KG1 (cell line): ENCODE measurements around the gene STX8.
A peak's percentile ranks its signal among the peaks of the same experiment; 100 is the strongest.
"Not testable (repeated sequence)": the region's sequence is repeated elsewhere in the genome, so short reads cannot be mapped to it uniquely, and the experiment has no call there.

Experiments
- DNase-seq: peaks from one replicate; lab custom pipeline; 2025; lab: John Stamatoyannopoulos, UW

The STX8 gene, protein sequence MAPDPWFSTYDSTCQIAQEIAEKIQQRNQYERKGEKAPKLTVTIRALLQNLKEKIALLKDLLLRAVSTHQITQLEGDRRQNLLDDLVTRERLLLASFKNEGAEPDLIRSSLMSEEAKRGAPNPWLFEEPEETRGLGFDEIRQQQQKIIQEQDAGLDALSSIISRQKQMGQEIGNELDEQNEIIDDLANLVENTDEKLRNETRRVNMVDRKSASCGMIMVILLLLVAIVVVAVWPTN

GRCh38 chr17:9575381-9576101 lies at the start of gene STX8:
TSS of gene STX8 (minus strand) at chr17:9575820. CDS start at chr17:9575808, 12 bp downstream.
- peak; percentile 1 for DNase-seq

DNA sequence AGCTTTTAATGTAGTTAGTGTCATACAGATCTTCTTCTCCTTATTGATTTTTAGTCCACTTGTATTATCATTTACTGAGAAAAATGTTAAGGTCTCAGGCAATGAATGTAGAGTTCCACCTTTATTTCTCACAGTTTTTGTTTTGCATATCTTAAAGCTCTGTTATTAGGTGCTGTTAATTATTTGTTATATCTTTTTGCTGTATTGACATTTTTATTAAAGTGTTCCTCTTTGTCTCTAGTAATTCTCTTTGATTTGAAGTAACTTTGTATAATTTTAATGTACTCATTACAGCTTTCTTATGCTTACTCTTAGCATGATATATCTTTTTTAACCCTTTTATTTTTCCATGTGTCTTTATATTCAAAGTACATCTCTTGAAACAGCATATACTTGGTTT lies 47.3 kb upstream of the STX8 start:
- no peak for DNase-seq

GRCh38 chr17:9615486-9615885 lies 39.9 kb upstream of the STX8 start:
- no peak for DNase-seq

DNA sequence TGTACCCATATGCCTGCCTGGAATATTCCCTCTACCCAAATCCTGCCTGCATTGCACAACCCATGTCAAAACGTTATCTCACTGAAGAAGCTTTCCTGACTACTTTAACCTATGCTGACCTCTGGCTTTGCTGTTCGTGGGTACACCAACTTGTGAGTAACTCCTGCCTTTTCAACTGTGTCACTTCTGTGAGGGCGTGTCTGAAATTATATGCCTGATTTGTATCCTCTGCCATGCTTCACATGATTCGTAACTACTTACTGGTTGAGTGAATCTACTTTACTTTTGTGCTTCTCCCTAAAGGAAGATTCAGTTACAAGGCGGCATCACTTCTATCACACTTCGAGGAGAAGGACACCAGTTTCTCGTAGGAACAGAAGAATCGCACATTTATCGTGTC lies 36.4 kb upstream of the STX8 start:
- DNase-seq = no peak

GRCh38 chr17:9611557-9611956 lies 35.9 kb upstream of the STX8 start:
- DNase-seq = no peak

GRCh38 chr17:9607058-9607457 lies 31.4 kb upstream of the STX8 start:
- not testable (repeated sequence) for DNase-seq

- no peak for DNase-seq
Observed at GRCh38 chr17:9606453-9606852, 30.8 kb upstream of the STX8 start.

- DNase-seq = not testable (repeated sequence)
Observed at GRCh38 chr17:9604583-9604982, 29.0 kb upstream of the STX8 start.

- DNase-seq = no peak
Observed at GRCh38 chr17:9598661-9599060, 23.0 kb upstream of the STX8 start.

DNA sequence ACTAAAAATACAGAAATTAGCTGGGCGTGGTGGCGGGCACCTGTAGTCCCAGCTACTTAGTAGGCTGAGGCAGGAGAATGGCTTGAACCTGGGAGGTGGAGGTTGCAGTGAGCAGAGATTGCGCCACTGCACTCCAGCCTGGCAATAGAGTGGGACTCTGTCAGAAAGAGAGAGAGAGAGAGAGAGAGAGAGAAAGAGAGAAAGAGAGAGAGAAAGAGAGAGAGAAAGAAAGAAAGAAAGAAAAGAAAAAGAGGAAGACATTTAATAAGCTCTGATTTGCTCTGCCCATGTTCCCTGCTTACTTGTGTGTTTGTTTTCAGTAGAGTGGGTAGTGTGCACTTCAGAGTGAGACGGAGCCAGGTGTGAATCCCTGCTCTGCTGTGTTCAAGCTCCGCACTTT lies 22.0 kb upstream of the STX8 start:
- not testable (repeated sequence) for DNase-seq

DNA sequence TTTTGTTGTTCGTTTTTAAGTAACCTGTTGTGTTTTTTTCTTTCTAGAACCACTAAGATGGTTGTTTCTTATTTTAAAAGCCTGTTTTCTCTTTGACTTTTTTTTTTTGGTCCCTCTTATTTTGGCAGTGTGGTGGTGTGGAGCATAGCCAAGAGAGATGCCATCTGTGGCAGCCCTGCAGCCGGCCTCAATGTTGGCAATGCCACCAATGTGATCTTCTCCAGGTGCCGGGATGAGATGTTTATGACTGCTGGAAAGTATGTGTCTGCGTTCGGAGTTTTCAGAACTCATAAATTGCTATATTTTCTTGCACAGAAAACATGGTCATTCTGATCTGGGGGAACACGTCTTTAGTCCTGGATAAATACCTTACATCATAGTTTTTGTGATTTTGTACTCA lies 18.4 kb upstream of the STX8 start:
- no peak for DNase-seq

GRCh38 chr17:9587969-9588656 lies 12.5 kb upstream of the STX8 start:
- no peak for DNase-seq

DNA sequence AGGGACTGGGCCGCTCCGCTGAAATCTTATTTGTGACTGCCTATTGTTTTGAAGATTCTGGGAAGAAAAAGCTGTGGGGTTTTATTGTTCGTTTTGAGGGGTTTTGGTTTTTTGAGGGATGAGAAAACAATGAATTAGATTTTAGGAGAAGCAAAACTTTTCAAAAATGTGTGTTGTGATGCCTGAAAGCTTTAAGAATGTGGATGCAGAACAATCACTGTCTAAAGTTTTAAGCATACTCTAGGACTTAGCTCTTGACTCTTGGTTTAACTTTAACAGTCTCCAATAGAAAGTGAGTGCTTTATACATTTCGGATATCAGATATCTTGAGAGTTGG lies 1.7 kb upstream of the STX8 start:
- no peak for DNase-seq

GRCh38 chr17:9576521-9577372 lies 1.1 kb upstream of the STX8 start, which contains the start of gene CFAP52:
TSS of gene CFAP52 (plus strand) at chr17:9576642. CDS start at chr17:9576696, 54 bp downstream.
- DNase-seq = no peak

GRCh38 chr17:9571201-9571600 lies 4.4 kb downstream of the STX8 start:
- DNase-seq = no peak

- no peak for DNase-seq
Observed at GRCh38 chr17:9568957-9569588, 6.5 kb downstream of the STX8 start.

GRCh38 chr17:9568004-9568403 lies 7.6 kb downstream of the STX8 start:
- no peak for DNase-seq

DNA sequence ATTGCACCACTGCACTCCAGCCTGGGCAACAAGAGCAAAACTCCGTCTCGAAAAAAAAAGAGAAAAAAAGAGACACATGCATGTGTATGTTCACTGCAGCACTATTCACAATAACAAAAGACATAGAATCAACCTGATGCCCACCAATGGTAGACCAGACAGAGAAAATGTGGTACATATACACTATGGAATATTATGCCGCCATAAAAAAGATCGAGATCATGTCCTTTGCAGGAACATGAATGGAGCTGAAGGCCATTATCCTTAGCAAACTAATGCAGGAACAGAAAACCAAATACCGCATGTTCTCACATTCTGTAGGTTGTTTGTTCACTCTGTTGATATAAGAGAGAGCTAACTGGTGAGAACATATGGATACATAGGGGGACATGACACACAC lies 8.9 kb downstream of the STX8 start:
- not testable (repeated sequence) for DNase-seq

DNA sequence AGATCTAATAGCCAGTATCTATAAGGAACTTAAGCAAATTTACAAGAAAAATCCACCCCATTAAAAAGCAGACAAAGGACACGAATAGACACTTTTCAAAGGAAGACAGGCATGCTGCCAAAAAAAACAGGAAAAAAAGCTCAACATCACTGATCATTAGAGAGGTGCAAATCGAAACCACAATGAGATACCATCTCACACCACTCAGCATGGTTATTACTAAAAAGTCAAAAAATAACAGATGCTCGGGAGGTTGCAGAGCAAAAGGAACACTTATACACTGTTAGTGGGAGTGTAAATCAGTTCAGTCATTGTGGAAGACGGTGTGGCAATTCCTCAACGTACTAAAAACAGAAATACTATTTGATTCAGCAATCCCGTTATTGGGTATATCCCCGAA lies 9.6 kb downstream of the STX8 start:
- no peak for DNase-seq

GRCh38 chr17:9564104-9564503 lies 11.5 kb downstream of the STX8 start:
- DNase-seq = no peak

DNA sequence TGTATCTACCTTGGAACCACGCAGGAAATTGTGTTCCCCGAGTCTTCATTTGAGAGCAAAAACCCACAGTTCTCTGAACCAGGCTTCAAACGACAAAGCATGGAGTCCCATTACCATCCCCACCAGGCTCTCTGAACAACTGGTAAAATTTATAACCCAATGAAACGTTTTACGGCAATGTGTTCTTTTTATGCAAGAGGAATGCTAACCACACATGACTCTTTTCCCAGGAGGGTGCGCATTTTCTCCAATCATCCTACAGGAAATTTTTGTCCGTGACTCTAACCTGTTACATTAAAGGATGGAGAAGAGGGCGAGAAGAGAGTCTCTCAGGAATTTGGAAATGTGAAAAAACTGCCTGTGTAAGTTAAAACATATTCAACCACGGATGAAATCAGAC lies 17.8 kb downstream of the STX8 start:
- DNase-seq = no peak
